ENCODE results near the gene SLAMF6.
"Not testable (repeated sequence)": the region's sequence is repeated elsewhere in the genome, so short reads cannot be mapped to it uniquely, and the experiment has no call there.

- not testable (repeated sequence) for TF ChIP-seq CTCF, POLR2A (IDR thresholded peaks at IDR 0.05)
Observed at GRCh38 chr1:160515908-160516307, 7.1 kb downstream of the SLAMF6 start.
